HEK293 (cell line): ENCODE measurements around the gene DPYD.
A peak's percentile ranks its signal among the peaks of the same experiment; 100 is the strongest.

Experiments
- CTCF ChIA-PET: fragments of 350-600 bp; formaldehyde crosslinking; extraction: SDS; loops from one replicate; lab custom pipeline; 2021; ENCODE audit warnings: antibody characterized with exemption; lab: Yijun Ruan, JAX
- POLR2A ChIA-PET: fragments of 300-600 bp; formaldehyde crosslinking; extraction: SDS; loops from one replicate; lab custom pipeline; 2020; ENCODE audit warnings: antibody characterized with exemption, inconsistent platforms; lab: Yijun Ruan, JAX
- H3K27ac ChIP-seq: fragments of 200-500 bp; sonication (Bioruptor generic); 2 replicates; pipeline ENCODE4 v1.5.1; 2014; ENCODE audit warnings: low read depth, low read length, control low read depth, inconsistent platforms; ENCODE audit errors: extremely low read depth
- H3K36me3 ChIP-seq, 2 experiments: fragments of 200-500 bp in 1 of 2; sonication (Bioruptor generic) in 1 of 2; 1 replicate in 1 of 2; 2 replicates in 1 of 2; pipeline ENCODE4 v1.5.1; 2014 to 2017; ENCODE audit warnings: inconsistent platforms in 2 of 2, low read length in 2 of 2; ENCODE audit not compliant: control insufficient read depth in 2 of 2, insufficient read depth in 1 of 2
- H3K4me1 ChIP-seq: fragments of 200-500 bp; sonication (Bioruptor generic); 2 replicates; pipeline ENCODE4 v1.5.1; 2014; ENCODE audit warnings: mild to moderate bottlenecking, low read length, inconsistent platforms; ENCODE audit not compliant: control insufficient read depth, insufficient read depth
- H3K4me3 ChIP-seq: 2 replicates; pipeline ENCODE4 v1.5.1; 2011; ENCODE audit warnings: low read depth, mild to moderate bottlenecking, control low read depth, low read length, moderate library complexity
- H3K9me3 ChIP-seq: fragments of 200-500 bp; sonication (Bioruptor generic); 2 replicates; pipeline ENCODE4 v1.5.1; 2014; ENCODE audit warnings: low read depth, low read length, inconsistent platforms; ENCODE audit not compliant: control insufficient read depth, insufficient read depth
- GLI4 ChIP-seq: fragments of 450-650 bp; formaldehyde crosslinking; IDR thresholded peaks from 2 replicates; pipeline ENCODE4 v1.5.1; 2016; ENCODE audit warnings: missing biosample characterization, missing genetic modification characterization
- KLF7 ChIP-seq: fragments of 450-650 bp; formaldehyde crosslinking; IDR thresholded peaks from 2 replicates; pipeline ENCODE4 v1.5.1; 2016; ENCODE audit warnings: missing biosample characterization, missing genetic modification characterization, borderline replicate concordance
- SCRT2 ChIP-seq: fragments of 450-650 bp; formaldehyde crosslinking; IDR thresholded peaks from 2 replicates; pipeline ENCODE4 v1.5.1; 2016; ENCODE audit warnings: missing biosample characterization, missing genetic modification characterization
- TCF7L2 ChIP-seq: IDR thresholded peaks from 2 replicates; pipeline ENCODE4 v1.6.1; 2011; ENCODE audit warnings: low read depth, mild to moderate bottlenecking, inconsistent platforms, low read length, moderate library complexity, borderline replicate concordance
- ZBTB17 ChIP-seq: fragments of 450-650 bp; formaldehyde crosslinking; IDR thresholded peaks from 2 replicates; pipeline ENCODE4 v1.5.1; 2016; ENCODE audit warnings: missing biosample characterization, missing genetic modification characterization
- ZNF121 ChIP-seq: fragments of 450-650 bp; formaldehyde crosslinking; IDR thresholded peaks from 2 replicates; pipeline ENCODE4 v1.5.1; 2016; ENCODE audit warnings: missing biosample characterization, missing genetic modification characterization
- ZNF157 ChIP-seq: fragments of 450-650 bp; formaldehyde crosslinking; IDR thresholded peaks from 2 replicates; pipeline ENCODE4 v1.5.1; 2016; ENCODE audit warnings: missing biosample characterization, missing genetic modification characterization
- ZNF223 ChIP-seq: fragments of 450-650 bp; formaldehyde crosslinking; IDR thresholded peaks from 2 replicates; pipeline ENCODE4 v1.5.1; 2016; ENCODE audit warnings: missing biosample characterization, missing genetic modification characterization
- ZNF311 ChIP-seq: fragments of 450-650 bp; formaldehyde crosslinking; IDR thresholded peaks from 2 replicates; pipeline ENCODE4 v1.5.1; 2017; ENCODE audit warnings: missing biosample characterization, missing genetic modification characterization, borderline replicate concordance
- ZNF621 ChIP-seq: fragments of 450-650 bp; formaldehyde crosslinking; IDR thresholded peaks from 2 replicates; pipeline ENCODE4 v1.5.1; 2017; ENCODE audit warnings: missing biosample characterization, missing genetic modification characterization
- ZNF654 ChIP-seq: fragments of 450-650 bp; formaldehyde crosslinking; IDR thresholded peaks from 2 replicates; pipeline ENCODE4 v1.5.1; 2016; ENCODE audit warnings: low read depth, missing biosample characterization, missing genetic modification characterization
- ZNF670 ChIP-seq: fragments of 450-650 bp; formaldehyde crosslinking; IDR thresholded peaks from 2 replicates; pipeline ENCODE4 v1.5.1; 2016; ENCODE audit warnings: missing biosample characterization, missing genetic modification characterization, low read depth
- ZNF776 ChIP-seq: fragments of 450-650 bp; formaldehyde crosslinking; IDR thresholded peaks from 2 replicates; pipeline ENCODE4 v1.5.0; 2017; ENCODE audit warnings: missing biosample characterization, missing genetic modification characterization, borderline replicate concordance
- ZNF777 ChIP-seq: fragments of 450-650 bp; formaldehyde crosslinking; IDR thresholded peaks from 2 replicates; pipeline ENCODE4 v1.5.1; 2017; ENCODE audit warnings: missing biosample characterization, missing genetic modification characterization, borderline replicate concordance
- ZNF830 ChIP-seq: fragments of 450-650 bp; IDR thresholded peaks from 2 replicates; pipeline ENCODE4 v1.5.0; 2018; ENCODE audit warnings: missing biosample characterization, missing genetic modification characterization, low read depth, mild to moderate bottlenecking, moderate library complexity
- TF ChIP-seq, protein P1 (sequence below): fragments of 450-650 bp; formaldehyde crosslinking; IDR thresholded peaks from 2 replicates; pipeline ENCODE4 v1.5.1; 2016; ENCODE audit warnings: missing biosample characterization, missing genetic modification characterization
- TF ChIP-seq, protein P2 (sequence below): fragments of 450-650 bp; formaldehyde crosslinking; IDR thresholded peaks from 2 replicates; pipeline ENCODE4 v1.5.1; 2016; ENCODE audit warnings: missing biosample characterization, missing genetic modification characterization
- TF ChIP-seq, protein P3 (sequence below): fragments of 450-650 bp; formaldehyde crosslinking; IDR thresholded peaks from 2 replicates; pipeline ENCODE4 v1.5.1; 2016; ENCODE audit warnings: missing biosample characterization, missing genetic modification characterization
- TF ChIP-seq, protein P4 (sequence below): fragments of 450-650 bp; formaldehyde crosslinking; IDR thresholded peaks from 2 replicates; pipeline ENCODE4 v1.5.1; 2016; ENCODE audit warnings: missing biosample characterization, missing genetic modification characterization

DPYD gene

DNA sequence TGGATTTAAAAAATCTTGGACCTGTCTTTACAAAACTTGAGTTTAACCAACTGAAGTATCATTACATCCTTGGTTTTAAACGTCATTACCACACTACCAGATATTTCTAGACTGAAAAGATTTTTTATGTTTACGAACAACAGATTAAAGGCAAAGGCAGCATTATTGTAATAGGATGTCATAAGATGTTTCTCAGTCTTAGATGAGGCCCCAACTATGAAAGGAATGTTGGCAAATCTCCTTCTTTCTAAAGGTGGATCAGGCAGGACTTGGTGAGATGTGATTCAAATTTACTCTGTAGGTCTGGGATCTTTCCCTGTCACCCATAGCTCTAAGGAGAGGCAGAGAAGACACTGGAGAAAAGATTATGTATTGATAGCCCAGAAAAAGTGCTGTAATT lies 781.3 kb downstream of the DPYD start:
- ChIA-PET CTCF (interaction anchor here (0.6 to 1.7 kb wide), 5 partner anchors 13 to 877 kb away, joined by 3 to 6 read pairs (median 4); no protein-coding TSS in a partner anchor), POLR2A (no interaction called here)

DNA sequence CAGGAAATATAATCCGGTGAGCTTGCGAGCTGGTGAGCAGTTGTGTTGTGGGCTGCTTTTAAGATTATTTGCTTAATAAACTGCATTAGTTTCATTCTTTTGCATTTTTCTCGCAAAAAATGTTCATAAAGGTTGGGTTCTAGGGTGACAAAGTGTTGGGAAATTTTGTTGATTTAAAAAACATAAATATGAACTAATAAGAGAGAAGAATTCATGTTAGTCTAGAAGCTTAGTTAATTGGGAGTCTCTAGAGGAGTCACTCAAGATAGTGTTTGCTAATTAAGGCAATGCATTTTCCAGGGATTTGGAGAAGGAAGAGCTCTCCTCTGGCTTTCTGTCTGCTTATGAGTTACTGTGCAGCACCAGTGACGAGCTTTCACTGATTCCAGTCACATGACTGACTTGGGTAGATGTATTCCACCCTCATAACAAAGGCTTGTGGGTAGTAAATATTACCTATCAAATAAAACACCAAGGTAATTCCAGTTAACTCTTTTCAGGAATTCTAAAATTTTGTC lies 782.3 kb downstream of the DPYD start:
- Histone ChIP-seq H3K9me3 (no peaks in the 10 kb centered on the region), H3K36me3 (no peaks in the 10 kb centered on the region), H3K27ac (no peak overlapping the region), H3K4me3 (no peak overlapping the region), H3K4me1 (no peaks in the 10 kb centered on the region)
- TF ChIP-seq ZNF670 (no peak), ZNF157 (tag by site-specific recombination) (no peak), ZNF223 (tag by site-specific recombination) (no peak), ZNF830 (no peak), ZNF776 (tag by site-specific recombination) (no peak), ZNF621 (tag by site-specific recombination) (no peak)
- TF ChIP-seq, protein P1, sequence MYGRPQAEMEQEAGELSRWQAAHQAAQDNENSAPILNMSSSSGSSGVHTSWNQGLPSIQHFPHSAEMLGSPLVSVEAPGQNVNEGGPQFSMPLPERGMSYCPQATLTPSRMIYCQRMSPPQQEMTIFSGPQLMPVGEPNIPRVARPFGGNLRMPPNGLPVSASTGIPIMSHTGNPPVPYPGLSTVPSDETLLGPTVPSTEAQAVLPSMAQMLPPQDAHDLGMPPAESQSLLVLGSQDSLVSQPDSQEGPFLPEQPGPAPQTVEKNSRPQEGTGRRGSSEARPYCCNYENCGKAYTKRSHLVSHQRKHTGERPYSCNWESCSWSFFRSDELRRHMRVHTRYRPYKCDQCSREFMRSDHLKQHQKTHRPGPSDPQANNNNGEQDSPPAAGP (tag by site-specific recombination), result no peak
- TF ChIP-seq, protein P2, sequence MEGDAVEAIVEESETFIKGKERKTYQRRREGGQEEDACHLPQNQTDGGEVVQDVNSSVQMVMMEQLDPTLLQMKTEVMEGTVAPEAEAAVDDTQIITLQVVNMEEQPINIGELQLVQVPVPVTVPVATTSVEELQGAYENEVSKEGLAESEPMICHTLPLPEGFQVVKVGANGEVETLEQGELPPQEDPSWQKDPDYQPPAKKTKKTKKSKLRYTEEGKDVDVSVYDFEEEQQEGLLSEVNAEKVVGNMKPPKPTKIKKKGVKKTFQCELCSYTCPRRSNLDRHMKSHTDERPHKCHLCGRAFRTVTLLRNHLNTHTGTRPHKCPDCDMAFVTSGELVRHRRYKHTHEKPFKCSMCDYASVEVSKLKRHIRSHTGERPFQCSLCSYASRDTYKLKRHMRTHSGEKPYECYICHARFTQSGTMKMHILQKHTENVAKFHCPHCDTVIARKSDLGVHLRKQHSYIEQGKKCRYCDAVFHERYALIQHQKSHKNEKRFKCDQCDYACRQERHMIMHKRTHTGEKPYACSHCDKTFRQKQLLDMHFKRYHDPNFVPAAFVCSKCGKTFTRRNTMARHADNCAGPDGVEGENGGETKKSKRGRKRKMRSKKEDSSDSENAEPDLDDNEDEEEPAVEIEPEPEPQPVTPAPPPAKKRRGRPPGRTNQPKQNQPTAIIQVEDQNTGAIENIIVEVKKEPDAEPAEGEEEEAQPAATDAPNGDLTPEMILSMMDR, result no peak
- ChIA-PET CTCF (interaction anchor here (0.6 to 1.9 kb wide), 11 partner anchors 12 to 1328 kb away, joined by 3 to 11 read pairs (median 3); no protein-coding TSS in a partner anchor), POLR2A (no interaction called here)

More for the DNA sequence above, 781.3 kb downstream of the DPYD start:
- Histone ChIP-seq H3K4me3 (no peak overlapping the region), H3K4me1 (no peaks in the 10 kb centered on the region), H3K27ac (no peak overlapping the region), H3K9me3 (no peaks in the 10 kb centered on the region), H3K36me3 (no peaks in the 10 kb centered on the region)
- no peak for TF ChIP-seq GLI4 (tag by site-specific recombination)
- TF ChIP-seq KLF7 (tag by site-specific recombination), result no peak

DNA sequence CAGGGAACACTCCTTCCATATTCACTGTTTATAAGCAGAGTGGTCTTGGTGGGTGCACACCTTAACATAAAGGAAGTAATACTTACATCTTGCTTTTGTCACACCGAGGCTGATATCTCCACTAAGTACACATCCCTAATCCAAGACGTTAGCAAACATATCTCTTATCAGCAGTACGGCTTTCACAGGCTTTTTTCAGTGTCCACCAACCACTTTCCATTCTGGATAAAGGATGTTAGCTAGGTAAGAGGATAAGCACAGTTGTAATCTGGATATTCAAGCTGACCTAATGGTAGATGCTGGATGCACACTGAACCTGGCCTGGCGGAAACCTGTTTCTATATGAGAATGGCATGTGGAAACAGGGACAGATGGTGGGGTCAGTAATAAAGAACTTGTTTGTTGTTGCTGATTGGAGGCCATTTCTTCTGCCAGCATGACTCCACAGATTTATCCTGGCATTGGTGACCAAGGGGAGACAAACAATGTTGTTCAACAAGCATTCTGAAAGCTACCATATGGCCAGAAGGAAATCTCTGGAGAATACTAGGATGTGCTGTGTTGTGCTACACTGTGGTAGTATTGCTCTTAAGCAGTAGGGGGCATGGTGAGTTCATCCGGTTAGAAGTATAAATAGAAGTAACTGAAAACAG lies 782.8 kb downstream of the DPYD start:
- Histone ChIP-seq H3K27ac (no peak overlapping the region), H3K4me3 (no peak overlapping the region)
- TF ChIP-seq, protein P3, sequence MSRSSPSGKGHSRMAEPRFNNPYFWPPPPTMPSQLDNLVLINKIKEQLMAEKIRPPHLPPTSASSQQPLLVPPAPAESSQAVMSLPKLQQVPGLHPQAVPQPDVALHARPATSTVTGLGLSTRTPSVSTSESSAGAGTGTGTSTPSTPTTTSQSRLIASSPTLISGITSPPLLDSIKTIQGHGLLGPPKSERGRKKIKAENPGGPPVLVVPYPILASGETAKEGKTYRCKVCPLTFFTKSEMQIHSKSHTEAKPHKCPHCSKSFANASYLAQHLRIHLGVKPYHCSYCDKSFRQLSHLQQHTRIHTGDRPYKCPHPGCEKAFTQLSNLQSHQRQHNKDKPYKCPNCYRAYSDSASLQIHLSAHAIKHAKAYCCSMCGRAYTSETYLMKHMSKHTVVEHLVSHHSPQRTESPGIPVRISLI (tag by site-specific recombination), result no peak
- TF ChIP-seq ZNF654, result peak; percentile 26; the same call in 1 of the 2 replicates

DNA sequence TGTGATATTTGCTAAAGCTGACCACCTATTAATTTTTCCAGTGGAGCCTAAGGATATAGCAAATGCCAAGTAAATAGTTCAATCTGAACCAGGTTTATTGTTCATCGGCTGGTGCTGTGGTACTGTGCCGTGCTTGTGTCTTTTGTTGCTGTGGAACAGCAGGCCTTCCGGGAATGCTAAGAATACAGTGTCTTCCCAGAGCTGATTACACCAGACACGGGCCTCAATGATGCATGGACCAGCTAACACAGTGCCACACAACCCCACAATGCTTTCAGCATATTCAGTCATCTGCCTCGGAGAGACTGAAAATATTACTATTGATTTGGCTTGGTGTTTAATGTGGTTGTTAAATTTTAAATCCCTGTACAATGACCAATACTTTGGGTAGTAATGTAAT lies 783.8 kb downstream of the DPYD start:
- Histone ChIP-seq H3K9me3 (no peaks in the 10 kb centered on the region), H3K36me3 (no peaks in the 10 kb centered on the region), H3K4me3 (no peak overlapping the region), H3K27ac (no peak overlapping the region), H3K4me1 (no peaks in the 10 kb centered on the region)
- CTCF ChIA-PET, result interaction anchor here (0.5 to 1.9 kb wide), 4 partner anchors 19 to 238 kb away, joined by 3 to 11 read pairs (median 4); no protein-coding TSS in a partner anchor
- POLR2A ChIA-PET, result no interaction called here
- no peak for TF ChIP-seq ZNF777 (tag by site-specific recombination)
- TF ChIP-seq TCF7L2, result no peak
- no peak for TF ChIP-seq ZNF121 (tag by site-specific recombination)
- TF ChIP-seq SCRT2 (tag by site-specific recombination), result no peak
- TF ChIP-seq, protein P4, sequence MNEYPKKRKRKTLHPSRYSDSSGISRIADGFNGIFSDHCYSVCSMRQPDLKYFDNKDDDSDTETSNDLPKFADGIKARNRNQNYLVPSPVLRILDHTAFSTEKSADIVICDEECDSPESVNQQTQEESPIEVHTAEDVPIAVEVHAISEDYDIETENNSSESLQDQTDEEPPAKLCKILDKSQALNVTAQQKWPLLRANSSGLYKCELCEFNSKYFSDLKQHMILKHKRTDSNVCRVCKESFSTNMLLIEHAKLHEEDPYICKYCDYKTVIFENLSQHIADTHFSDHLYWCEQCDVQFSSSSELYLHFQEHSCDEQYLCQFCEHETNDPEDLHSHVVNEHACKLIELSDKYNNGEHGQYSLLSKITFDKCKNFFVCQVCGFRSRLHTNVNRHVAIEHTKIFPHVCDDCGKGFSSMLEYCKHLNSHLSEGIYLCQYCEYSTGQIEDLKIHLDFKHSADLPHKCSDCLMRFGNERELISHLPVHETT (tag by site-specific recombination), result no peak
- TF ChIP-seq, protein P3 (tag by site-specific recombination), result no peak
- TF ChIP-seq ZNF311, result no peak
- no peak for TF ChIP-seq ZBTB17 (tag by site-specific recombination)

More for the DNA sequence above, 782.8 kb downstream of the DPYD start:
- no peaks in the 10 kb centered on the region for H3K9me3 ChIP-seq
- no peaks in the 10 kb centered on the region for H3K36me3 ChIP-seq
- no peaks in the 10 kb centered on the region for H3K4me1 ChIP-seq
- ChIA-PET CTCF (interaction anchor here (0.6 to 1.9 kb wide), 11 partner anchors 11 to 1329 kb away, joined by 3 to 11 read pairs (median 3); no protein-coding TSS in a partner anchor), POLR2A (no interaction called here)
